Middle frontal gyrus (tissue), 1 donor: Measurements from ENCODE around the gene HMX1.

ENCODE experiments used
- DNase-seq: peaks from one replicate; pipeline ENCODE4 v3.0.0-alpha.2; 2015; ENCODE audit warnings: low spot score; ENCODE audit errors: extremely low spot score

HMX1 gene

DNA sequence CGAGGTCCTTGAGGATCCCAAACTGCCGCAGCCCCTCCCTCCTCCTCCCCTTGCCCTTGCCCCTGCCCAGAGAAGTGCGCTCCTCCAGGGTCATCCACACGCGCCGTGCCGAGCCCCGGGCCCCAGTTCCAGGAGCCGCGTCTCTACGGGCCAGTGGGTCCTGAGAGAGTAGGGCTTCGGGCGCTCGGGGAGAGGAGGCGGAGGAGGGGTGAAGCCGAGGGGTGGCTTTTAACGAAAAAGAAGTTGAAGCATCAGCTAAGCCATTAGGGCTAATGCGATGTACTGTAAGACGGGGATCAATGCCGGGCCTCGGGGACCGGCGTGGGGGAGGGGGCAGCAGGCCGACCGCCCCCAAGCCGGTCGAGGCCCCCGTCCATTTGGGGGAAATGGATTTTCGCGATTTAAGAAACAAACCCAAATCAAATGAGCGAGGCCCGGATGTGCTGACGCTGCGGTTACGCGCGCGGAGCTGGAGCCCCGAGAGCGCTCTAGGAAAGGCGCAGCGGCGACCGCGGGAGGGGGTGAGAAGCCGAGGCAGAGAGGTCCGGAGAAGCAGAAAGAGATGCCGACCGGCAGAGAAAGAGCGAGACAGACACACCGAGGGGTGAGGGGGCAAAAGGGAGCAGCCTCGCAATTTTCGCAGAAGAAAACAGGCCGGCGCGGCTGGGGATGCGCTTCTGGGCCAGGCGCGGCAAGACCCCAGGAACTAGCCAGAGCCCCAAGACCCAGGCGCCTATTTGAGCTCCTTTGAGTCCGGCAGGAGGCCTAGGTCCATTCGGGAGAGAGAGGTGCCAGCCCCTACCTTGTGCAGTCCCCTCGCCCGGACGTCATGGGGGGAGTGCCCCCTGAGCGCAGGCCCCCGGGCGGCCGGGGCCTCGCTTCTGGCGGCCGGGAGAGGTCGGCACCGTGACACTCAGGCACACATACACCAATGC is 13.6 kb downstream of the HMX1 start:
- DNase-seq = no peak

DNA sequence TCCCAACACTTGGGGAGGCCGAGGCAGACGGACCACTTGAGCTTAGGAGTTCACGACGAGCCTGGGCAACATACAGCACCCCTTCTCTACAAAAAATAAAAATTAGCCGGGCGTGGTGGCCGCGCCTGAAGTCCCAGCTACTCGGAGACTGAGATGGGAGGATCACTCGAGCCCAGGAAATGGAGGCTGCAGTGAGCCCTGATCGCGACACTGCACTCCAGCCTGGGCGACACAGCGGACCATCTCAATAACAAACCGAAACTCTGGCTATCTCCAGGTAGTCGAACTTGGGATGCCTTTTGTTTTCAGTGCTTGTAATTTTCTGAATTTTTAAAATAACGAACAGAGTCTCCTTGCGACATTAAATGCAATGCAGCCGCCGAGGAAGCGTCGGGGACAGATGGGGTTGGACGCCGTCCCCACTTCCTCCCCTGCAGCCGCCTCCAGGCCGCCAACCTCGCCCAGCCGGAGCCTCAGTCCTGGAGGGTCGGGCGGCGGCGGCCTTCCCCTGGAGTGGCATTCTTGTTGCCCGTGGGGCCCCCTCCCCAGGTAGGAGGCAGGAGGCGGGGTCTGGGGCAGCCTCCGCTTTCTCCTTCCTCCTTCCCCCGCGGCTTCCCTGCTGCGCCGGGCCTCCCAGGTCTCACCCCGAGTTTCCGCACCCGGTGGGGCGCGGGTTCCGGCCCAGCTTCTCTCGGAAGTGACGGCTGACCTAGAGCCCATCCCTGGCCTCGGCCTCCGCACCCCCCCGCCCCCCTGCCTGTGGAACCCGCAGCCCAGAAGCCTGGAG is 14.6 kb downstream of the HMX1 start:
- no peak for DNase-seq

DNA sequence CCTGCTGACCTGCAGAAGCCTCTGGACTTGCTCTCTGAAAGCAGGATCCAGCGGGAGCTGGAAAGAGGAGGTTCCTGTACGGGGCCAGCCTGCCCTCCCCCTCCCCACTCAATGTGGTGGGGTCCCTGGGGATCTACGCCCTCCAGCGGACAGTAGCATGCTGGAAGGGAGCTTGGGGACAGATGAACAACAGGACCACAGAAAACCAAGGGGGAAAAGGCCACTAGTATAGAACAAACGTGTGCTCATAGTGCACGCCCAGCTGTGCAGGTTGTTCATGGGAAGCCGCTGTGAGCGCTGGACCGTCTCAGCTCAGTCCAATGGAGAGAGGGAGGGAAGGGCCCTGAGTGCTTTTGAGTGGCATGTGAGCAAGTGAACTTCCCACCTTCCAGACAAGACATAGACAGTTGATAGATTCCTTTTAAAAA is 15.8 kb downstream of the HMX1 start:
- no peak for DNase-seq

DNA sequence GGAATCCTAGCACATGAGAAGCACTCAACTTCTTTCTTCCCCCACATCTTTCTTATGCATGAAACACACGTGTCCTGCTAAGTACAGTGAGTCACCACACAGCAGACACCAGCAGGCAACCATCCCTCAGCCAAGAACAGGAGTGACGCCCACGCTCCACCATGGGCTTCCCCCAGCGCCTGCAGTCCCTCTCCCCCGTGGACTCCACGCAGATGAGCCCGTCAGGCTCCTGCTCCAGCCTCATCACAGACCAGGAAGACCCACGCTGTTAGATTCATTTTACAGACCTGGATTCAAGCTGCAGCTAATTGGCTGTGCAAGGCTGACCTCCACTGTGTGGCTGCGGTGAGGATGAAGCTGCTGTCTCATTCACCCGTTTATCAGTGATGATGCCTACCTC is 16.7 kb downstream of the HMX1 start:
- no peak for DNase-seq

DNA sequence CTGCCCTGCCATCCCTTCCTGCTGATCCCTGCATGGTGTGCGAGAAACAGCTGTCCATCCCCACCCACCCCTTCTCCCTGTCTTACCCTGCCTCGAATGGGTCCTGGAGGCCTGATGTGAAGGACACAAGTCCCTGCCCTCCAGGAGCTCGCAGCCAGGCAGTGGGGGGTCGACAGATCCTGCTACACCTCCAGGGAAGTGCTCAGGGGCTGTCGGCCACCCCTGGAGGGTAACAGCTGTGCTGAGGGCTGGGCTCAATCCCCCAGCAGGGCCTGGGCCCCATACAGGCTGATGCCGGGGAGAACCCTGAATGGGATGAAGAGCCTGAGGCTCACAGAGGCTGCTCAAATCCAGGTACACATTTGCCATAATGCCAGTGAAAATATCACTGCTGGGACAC is 17.6 kb downstream of the HMX1 start:
- no peak for DNase-seq

DNA sequence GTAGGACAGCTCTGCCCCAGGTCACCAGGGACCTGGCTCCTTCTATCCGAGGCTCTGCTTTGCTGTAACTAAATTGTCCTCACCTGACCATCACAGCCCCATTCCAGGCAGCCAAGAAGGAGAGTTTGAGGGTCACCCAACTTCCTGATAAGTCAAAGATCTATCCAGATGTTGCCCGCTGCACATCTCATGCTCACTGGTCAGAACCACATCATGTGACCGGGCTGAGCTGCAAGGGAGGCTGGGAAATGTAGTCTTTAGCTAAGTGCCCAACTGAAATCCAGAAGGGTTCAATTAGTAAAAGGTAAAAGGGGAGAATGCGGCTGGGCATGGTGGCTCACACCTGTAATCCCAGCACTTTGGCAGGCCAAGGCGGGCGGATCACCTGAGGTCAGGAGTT is 18.4 kb downstream of the HMX1 start:
- no peak for DNase-seq

DNA sequence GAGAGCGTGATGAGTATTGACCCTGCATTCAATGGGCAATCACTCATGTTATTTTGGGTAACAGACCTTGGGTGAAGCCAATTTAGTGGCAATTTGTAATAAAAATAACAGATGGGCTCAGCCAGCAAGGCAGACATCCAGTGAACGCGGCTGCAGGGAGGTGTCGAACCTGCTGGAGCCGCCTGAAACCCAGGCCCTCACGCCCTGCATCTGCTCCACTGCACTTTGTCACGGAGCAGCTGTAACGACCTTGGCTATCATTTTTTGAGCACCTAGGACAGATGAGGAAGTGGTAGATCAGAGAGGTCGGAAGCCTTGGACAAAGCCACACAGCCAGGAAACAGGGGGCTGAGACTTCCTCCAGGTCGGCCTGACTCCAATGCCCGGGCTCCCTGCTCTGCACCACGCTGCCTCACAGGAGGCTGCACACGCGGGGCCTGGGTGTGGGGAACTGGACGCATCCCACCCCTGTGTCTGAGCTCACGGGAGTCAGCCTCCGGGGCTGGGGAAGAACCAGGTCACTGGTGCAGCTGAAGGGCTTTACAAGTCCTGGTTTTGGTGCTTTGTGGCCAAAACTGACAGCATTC is 19.4 kb downstream of the HMX1 start:
- DNase-seq = no peak

DNA sequence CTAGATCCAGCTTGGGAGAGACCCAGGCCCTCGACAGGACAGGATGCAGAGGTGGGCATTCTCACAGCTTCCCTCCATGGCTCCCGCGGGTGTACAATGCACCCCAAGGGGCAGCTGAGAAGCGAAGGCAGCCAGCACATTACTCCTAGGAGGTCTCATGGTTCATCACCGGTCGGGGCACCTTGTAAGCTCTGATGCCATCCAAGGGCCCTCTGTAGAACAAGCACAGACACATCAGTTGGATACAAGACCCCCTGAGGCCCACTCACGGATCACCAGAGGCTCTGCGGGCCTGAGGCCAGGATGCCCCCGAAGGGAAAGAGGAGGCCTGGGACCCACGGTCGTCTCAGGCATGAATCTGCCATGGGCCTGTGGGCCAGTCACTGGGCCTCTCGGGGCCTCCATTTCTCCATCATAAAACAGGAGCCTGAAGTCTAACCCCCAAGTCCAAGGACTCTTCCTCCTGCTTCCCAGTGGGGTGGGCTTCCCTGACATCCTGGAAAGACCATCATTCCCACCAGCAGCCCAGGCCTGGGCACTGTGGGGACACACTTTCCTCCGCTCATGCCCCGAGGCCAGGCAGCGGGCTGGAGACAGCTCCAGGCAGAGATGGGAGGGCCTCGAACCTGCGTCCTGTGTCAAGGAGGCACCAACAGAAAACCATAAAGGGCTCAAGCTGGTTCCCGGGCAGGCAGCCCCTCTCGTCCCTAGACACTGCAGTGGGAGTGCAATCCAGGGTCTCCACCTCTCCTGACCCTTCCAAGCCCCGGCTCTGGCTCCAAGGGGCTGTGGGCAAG is 20.1 kb downstream of the HMX1 start:
- DNase-seq = no peak

DNA sequence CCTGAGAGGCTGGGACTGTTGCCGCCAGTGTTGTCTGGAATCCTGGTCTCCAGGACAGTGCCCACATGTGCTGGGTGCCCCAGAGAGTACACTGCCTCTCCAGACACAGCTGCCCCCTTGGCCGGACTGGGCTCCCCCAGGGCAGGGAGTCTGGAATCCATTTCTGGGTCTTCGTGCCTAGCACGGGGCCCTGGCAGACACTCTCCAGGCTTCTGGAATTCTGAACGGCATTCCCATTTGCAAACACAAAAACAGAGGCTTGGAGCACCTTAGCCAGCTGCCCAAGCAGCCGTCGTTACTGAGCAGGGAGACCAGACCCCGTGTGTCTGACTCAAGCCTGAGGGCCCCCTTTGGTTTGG is 20.8 kb downstream of the HMX1 start:
- DNase-seq = no peak

DNA sequence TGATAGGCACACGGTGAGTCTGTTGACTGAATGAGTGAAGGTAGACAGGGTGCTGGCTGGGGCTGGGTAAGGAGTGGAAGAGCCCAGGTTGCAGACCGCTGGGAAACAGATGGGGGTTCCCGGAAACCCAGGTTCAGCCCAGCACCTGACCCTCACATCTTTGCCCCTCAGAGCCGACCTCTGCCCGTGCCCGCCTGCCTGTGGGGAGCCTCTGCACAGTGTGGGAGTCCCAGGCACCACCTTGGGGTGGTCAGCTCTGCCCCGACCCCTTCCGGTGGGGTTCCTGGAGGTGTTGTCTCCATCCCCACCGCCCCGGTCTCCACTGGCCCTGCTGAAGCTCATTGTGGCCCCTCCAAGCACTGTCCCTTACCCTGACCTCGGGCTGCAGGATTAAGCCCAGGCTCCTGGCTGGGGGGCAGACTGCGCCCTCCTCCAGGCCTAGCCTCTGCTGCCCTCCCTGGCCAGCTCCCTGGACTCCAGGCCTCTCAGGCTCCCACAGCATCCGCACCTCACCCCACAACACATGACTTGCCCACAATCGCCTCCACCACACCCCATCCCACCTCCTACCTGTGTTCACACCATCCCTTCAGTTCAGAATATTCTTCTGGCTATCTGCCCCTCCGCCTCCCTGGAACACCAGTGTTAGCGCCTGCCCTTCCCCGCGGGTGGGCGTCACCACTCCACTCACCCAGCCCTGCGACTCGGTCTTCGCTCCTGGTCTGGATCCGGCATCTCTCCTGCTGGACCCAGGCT is 21.4 kb downstream of the HMX1 start:
- no peak for DNase-seq

DNA sequence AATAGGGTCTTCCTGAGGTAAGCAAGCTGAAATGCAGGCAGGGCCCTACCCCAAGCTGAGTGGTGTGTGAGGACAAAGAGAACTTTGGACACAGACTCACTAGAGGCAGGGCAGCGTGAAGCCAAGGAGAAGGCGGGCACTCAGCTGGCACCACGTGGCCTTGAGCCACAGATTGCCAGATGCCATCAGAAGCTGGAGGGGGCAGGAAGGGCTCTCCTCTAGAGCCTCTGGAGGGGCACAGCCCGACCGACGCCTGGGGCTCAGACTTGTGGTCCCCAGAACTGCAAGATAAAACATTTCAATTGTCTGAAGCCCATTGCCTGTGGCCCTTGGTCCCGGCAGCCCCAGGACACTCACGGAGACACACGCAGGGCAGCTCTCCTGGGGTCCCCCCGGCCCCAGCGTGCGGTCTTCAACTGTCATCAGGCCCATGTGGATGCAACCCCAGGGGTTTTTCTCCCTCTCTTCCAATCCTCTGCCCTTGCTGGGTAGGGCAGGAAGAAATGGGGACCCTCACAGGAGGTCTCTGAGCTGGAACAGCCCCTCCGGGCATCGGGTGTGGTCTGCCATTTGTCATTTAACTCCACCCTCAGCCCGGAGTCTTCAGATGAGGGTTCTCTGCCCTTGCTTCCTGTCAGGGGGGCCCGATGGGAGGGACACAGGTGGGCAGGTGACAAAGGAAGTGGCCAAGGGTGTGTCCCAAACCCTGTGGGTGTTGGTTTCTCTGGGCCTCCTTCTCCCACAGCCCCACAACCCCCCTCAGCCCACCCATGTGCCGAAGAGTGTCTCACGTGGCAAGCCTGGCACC is 22.2 kb downstream of the HMX1 start:
- DNase-seq = no peak

DNA sequence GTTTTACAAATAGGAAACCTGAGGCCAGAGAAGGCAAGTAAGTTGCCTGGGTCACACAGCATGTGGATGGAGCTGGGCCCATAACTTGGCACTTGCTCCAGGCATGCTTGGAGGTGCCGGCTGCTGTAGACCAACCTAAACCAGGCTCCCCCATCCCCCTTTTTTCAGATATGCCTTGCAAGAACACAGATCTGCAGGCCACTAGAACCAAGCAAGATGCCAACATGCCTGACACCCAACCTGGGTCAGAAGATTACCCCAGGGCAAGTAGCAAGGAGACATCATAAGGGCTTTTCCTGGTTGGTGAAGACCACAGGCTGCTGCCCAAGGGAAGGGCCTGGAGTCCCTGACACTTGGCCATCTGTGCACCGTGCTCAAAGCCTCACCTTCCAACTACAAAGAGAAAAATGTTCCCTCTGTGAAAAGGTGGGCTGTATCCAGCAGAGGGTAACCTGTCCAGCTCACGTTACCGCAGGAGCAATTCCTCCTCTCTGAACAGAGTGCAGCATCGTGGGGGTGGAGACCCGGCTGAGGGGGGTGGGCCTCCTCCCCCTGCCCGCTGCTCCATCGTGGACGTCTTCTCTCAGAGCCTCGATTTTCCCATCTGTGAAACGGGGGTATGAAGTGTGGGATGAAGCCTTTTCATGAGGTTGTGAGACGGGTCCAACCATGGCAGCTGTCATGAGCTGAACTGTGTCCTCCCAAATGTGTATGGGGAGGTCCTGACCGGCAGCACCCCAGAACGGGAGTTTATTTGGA is 23.0 kb downstream of the HMX1 start:
- no peak for DNase-seq

DNA sequence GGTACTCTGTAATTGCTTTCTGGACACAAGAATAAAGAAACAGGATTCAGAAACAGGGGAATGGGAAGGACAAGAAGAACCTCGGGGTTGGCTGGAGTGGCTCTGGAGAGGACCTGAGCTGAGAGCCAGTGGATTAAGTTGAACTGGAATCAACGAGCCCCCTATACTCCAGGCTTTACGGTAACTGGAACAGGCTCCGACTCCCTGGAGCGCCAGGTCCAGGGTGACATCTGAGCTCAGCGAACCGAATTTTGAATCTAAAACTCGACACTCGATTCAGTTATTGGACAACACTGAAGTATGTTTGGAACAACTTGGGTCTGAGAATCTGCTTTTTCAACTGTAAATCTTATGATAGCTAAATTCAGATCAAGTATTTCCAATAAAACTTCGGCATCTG is 23.9 kb downstream of the HMX1 start:
- no peak for DNase-seq

DNA sequence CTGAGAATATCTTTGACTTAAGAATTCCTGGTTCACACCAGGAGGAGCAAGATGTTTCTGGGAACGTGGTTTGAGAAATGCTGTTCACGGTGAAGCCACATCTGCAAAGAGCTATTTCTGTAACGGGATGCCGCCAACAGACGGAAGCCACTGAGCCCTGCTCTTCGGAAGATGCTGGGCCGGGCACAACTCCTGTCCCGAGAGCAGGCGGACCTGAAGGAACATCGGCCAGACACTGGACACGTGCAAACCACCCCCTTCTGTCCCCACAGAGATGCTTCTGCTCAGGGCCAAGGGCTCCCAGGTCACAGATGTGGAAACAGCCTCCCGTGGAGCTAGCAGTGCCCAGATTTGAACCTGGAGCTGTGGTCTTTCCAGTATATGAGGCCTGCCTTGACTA is 24.3 kb downstream of the HMX1 start:
- DNase-seq = no peak

DNA sequence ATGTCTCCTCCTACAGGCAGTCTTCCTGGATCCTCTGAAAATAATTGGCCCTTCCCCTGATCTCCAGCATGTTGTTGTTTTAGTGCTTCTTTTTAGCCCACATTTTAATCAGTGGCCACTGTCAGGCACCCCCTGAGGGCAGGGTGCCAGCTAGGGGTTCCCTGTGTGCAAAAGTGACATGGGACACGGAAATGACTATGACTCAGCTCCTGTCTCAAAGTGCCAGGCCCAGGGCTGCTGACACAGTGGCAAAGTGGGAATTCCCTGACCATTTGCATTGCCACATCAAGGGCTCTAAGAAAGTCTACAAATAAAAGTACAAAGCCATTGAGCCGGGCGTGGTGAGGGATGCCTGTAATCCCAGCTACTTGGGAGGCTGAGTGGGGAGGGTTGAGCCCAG is 24.8 kb downstream of the HMX1 start:
- DNase-seq = no peak

DNA sequence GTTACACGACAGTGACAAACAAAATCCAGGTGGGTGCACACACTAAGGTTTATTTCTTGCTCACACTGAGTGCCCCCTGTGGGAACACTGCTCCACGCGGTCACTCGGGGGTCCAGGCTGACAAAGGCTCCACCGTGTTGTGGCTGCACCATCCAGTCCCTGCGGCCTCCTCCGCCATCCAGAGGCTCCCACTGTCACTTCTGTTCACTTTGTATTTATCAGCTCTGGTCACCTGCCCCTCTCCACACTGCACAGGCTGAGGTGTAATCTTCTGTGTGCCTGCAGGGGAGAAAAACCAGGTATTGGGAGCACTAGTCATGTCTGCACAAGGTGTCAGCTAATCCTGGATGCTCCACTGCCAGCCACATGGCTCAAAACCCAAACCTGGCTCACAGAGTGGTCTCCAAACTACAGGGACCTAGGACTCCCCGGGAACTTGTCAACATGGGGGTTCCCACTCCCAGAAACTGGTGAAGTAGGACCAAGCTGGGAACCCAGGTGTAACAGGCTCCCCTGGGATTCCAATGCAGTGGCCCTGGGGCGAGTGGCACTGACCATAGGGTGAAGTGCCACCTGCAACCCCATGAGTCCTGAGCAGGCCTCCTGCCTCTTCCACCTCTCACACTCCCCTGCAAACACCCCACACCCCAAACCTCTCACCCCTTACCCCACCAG is 25.5 kb downstream of the HMX1 start:
- DNase-seq = no peak

DNA sequence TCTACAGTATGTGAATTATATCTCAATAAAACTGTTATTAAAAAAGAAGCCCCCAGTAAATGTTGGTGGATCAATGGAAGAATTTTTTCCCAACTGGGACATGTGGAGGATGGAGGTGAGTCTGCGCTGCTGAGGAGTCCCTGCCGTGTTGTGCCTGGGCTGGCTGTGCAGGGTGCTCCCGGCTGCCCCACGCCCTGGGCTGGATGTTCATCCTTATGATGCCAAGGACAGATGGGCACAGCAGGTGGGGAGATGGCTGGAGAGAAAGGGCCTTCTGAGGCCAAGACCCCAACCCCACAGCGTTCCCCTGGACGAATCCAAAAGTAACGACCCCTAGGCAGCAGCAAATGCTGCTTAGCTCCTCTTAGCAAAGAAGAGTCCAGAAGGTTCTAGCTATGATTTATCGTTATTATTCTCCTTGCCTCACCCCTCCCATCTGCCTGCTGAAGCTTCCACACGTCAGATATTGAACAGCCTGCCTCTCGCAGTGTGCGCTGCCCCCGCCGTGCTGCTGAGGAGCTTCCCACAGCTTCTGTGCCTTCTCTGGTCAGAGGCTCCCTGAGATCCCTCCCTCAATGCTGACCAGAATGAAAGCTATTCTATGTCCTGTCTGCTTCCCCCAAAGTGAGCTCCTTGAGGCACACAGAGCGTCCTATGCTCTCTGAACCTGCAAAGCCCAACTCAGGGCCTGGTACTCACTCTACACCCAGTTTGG is 26.5 kb downstream of the HMX1 start:
- no peak for DNase-seq

DNA sequence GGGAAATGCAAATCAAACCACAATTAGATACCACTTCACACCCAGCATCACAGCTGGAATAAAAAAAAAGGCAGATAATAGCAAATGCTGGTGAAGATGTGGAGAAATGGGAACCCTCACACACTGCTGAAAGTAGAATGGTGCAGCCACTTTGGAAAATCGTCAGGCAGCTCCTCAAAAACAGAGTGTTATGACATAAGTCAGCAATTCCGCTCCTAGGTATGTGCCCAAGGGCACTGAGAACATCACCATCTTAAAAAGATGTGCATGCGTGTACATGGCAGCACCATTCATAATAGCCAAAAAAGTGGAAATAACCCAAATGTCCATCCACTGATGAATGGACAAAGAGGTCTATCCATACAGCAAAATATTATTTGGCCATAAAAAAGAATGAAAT is 28.0 kb downstream of the HMX1 start:
- no peak for DNase-seq
